SK-N-SH (cell line): ENCODE data around the gene PUSL1.

Source experiments
- CHD2 ChIP-seq: fragments of 150-350 bp; IDR thresholded peaks from 2 replicates; pipeline ENCODE4 v1.6.1; 2018; ENCODE audit warnings: low read length; ENCODE audit not compliant: partially characterized antibody
- EZH2phosphoT487 ChIP-seq: fragments of 200-600 bp; sonication (generic); IDR thresholded peaks from 2 replicates; pipeline ENCODE4 v1.6.1; 2017; ENCODE audit warnings: low read depth, mixed run types, mild to moderate bottlenecking, antibody characterized with exemption, moderate library complexity, borderline replicate concordance
- GABPA ChIP-seq: IDR thresholded peaks from 2 replicates; pipeline ENCODE4 v1.4.0; 2012; ENCODE audit warnings: low read depth, mild to moderate bottlenecking
- GATA2 ChIP-seq: sonication (generic); formaldehyde crosslinking; IDR thresholded peaks from 2 replicates; pipeline ENCODE4 v1.5.0; 2020; ENCODE audit warnings: mild to moderate bottlenecking, missing genetic modification reagents
- MEF2A ChIP-seq: IDR thresholded peaks from 2 replicates; pipeline ENCODE4 v1.4.0; 2012; ENCODE audit warnings: low read depth, borderline replicate concordance
- TF ChIP-seq, protein P1 (sequence below): IDR thresholded peaks from 2 replicates; pipeline ENCODE4; 2012
- TF ChIP-seq, protein P2 (sequence below): fragments of 200-600 bp; sonication (generic); IDR thresholded peaks from 2 replicates; pipeline ENCODE4 v1.6.1; 2017; ENCODE audit warnings: antibody characterized with exemption, mild to moderate bottlenecking, moderate library complexity

DNA sequence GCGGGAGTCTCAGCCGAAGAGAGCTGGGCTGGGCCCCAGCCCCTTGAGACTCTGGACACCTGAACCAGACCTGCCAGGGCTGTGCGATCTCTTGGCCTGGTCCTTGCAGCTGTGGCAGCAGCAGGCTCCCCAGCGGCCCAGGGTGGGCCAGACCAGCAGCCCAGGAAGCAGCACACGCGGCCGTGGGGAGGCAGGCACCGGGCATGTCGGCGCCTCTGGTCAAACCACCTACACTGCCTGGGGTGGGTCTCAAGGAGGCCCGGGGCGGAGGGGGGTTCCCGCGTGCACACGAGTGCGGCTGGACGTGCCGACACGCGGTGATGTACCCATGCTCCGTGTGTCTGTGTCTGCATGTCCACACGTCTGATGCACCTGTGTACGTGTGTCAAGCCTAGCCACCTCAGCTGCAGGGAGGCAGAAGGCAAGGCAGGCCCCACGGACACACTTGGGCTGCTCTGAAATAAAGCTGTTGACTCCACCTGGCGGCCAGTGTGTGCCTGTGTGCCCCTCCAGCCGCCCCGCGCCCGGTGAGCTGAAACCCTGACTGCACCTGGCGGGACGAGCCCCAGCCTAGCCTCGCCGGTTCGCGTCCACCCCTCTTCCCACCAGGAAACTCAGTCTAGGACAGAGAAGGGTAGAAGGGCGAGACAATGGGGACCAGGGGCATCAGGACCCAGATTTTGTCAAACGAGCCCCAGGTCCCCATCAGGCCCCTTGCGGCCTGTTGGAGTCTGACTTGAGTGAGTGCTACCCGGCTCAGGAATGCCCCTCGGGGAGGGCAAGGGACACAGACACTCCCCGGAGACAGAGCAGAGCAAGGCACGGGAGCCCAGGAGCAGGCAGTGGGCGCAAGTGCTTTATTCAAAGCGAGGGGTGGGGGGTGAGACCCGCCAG is 16.6 kb upstream of the PUSL1 start:
- TF ChIP-seq, protein P1, sequence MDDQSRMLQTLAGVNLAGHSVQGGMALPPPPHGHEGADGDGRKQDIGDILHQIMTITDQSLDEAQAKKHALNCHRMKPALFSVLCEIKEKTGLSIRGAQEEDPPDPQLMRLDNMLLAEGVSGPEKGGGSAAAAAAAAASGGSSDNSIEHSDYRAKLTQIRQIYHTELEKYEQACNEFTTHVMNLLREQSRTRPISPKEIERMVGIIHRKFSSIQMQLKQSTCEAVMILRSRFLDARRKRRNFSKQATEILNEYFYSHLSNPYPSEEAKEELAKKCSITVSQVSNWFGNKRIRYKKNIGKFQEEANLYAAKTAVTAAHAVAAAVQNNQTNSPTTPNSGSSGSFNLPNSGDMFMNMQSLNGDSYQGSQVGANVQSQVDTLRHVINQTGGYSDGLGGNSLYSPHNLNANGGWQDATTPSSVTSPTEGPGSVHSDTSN = no peak
- TF ChIP-seq GABPA = no peak
- TF ChIP-seq, protein P2, sequence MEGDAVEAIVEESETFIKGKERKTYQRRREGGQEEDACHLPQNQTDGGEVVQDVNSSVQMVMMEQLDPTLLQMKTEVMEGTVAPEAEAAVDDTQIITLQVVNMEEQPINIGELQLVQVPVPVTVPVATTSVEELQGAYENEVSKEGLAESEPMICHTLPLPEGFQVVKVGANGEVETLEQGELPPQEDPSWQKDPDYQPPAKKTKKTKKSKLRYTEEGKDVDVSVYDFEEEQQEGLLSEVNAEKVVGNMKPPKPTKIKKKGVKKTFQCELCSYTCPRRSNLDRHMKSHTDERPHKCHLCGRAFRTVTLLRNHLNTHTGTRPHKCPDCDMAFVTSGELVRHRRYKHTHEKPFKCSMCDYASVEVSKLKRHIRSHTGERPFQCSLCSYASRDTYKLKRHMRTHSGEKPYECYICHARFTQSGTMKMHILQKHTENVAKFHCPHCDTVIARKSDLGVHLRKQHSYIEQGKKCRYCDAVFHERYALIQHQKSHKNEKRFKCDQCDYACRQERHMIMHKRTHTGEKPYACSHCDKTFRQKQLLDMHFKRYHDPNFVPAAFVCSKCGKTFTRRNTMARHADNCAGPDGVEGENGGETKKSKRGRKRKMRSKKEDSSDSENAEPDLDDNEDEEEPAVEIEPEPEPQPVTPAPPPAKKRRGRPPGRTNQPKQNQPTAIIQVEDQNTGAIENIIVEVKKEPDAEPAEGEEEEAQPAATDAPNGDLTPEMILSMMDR = peak; percentile 57
- no peak for TF ChIP-seq MEF2A
- no peak for TF ChIP-seq CHD2
- TF ChIP-seq EZH2phosphoT487 = no peak
- no peak for TF ChIP-seq GATA2 (CRISPR knock-in tag)
